Nephron (organoid): ENCODE data around the gene MCF2L.

Experiments used
- H3K27ac Mint-ChIP-seq, 3 experiments: 2 replicates each; pipeline ENCODE4 v1.8.0; 2020; ENCODE audit warnings: mixed read lengths in 3 of 3, mild to moderate bottlenecking in 2 of 3, moderate library complexity in 1 of 3
- H3K27me3 Mint-ChIP-seq: 2 replicates; pipeline ENCODE4 v1.8.0; 2021; ENCODE audit warnings: low read depth, mild to moderate bottlenecking, moderate library complexity, mixed read lengths
- H3K36me3 Mint-ChIP-seq: 2 replicates; pipeline ENCODE4 v1.8.0; 2020; ENCODE audit warnings: low read depth, mixed read lengths
- H3K4me1 Mint-ChIP-seq: 2 replicates; pipeline ENCODE4 v1.8.0; 2020; ENCODE audit warnings: mixed read lengths
- H3K4me3 Mint-ChIP-seq, 3 experiments: 2 replicates each; pipeline ENCODE4 v1.8.0; 2020; ENCODE audit warnings: mild to moderate bottlenecking in 3 of 3, mixed read lengths in 3 of 3, moderate library complexity in 2 of 3
- H3K9me3 Mint-ChIP-seq: 2 replicates; pipeline ENCODE4 v1.8.0; 2020; ENCODE audit warnings: mixed read lengths
- CTCF ChIP-seq, 3 experiments: fragments of 200-600 bp; sonication (generic); IDR thresholded peaks; one replicate each; pipeline ENCODE4 v1.5.0; 2021; ENCODE audit warnings: antibody characterized with exemption in 3 of 3; ENCODE audit not compliant: unreplicated experiment in 3 of 3

MCF2L gene

GRCh38 chr13:113117335-113117872 lies 148.4 kb downstream of the MCF2L start:
- Mint-ChIP-seq H3K36me3 (no peaks in the 10 kb centered on the region), H3K4me1 (peaks cover 4% of the 10 kb centered on the region), H3K27ac (no peak overlapping the region), H3K27me3 (peaks cover 23% of the 10 kb centered on the region), H3K4me3 (no peak overlapping the region), H3K9me3 (no peaks in the 10 kb centered on the region)
- TF ChIP-seq CTCF (IDR thresholded peaks at IDR 0.05; ENCODE audit: unreplicated experiment in 3 of 3) = no peak

GRCh38 chr13:113117911-113118260 lies 148.9 kb downstream of the MCF2L start:
- Mint-ChIP-seq H3K4me1 (peaks cover 9% of the 10 kb centered on the region), H3K27me3 (peaks cover 25% of the 10 kb centered on the region), H3K4me3 (no peak overlapping the region), H3K9me3 (no peaks in the 10 kb centered on the region), H3K27ac (no peak overlapping the region), H3K36me3 (no peaks in the 10 kb centered on the region)
- TF ChIP-seq CTCF (IDR thresholded peaks at IDR 0.05; ENCODE audit: unreplicated experiment in 3 of 3) = no peak

GRCh38 chr13:113118261-113119021 lies 149.4 kb downstream of the MCF2L start:
- TF ChIP-seq CTCF (IDR thresholded peaks at IDR 0.05; ENCODE audit: unreplicated experiment in 3 of 3) = no peak
- peaks cover 12% of the 10 kb centered on the region for H3K4me1 Mint-ChIP-seq
- no peak overlapping the region for H3K4me3 Mint-ChIP-seq
- no peak overlapping the region for H3K27ac Mint-ChIP-seq
- peaks cover 25% of the 10 kb centered on the region for H3K27me3 Mint-ChIP-seq
- no peaks in the 10 kb centered on the region for H3K36me3 Mint-ChIP-seq
- no peaks in the 10 kb centered on the region for H3K9me3 Mint-ChIP-seq

- H3K27ac Mint-ChIP-seq = no peak overlapping the region
- no peak overlapping the region for H3K4me3 Mint-ChIP-seq
- TF ChIP-seq CTCF (IDR thresholded peaks at IDR 0.05; ENCODE audit: unreplicated experiment in 3 of 3) = no peak
- peaks cover 25% of the 10 kb centered on the region for H3K27me3 Mint-ChIP-seq
- H3K9me3 Mint-ChIP-seq = no peaks in the 10 kb centered on the region
- H3K4me1 Mint-ChIP-seq = peaks cover 12% of the 10 kb centered on the region
- no peaks in the 10 kb centered on the region for H3K36me3 Mint-ChIP-seq
Measured at GRCh38 chr13:113119166-113119821, 150.3 kb downstream of the MCF2L start.

- H3K4me1 Mint-ChIP-seq = peaks cover 12% of the 10 kb centered on the region
- no peak for TF ChIP-seq CTCF (IDR thresholded peaks at IDR 0.05; ENCODE audit: unreplicated experiment in 3 of 3)
- H3K36me3 Mint-ChIP-seq = no peaks in the 10 kb centered on the region
- H3K27ac Mint-ChIP-seq = no peak overlapping the region
- H3K9me3 Mint-ChIP-seq = no peaks in the 10 kb centered on the region
- H3K27me3 Mint-ChIP-seq = peaks cover 25% of the 10 kb centered on the region
- no peak overlapping the region for H3K4me3 Mint-ChIP-seq
Measured at GRCh38 chr13:113119822-113120189, 150.8 kb downstream of the MCF2L start.
